GM19397 (cell line): ENCODE results near the gene CT45A5.
"Not testable (repeated sequence)": the region's sequence is repeated elsewhere in the genome, so short reads cannot be mapped to it uniquely, and the experiment has no call there.

Source experiments
- ATAC-seq: cut with Tn5 transposase; IDR thresholded peaks from one replicate; pipeline ENCODE4 v1.9.1; 2021; ENCODE audit warnings: mild to moderate bottlenecking, moderate library complexity; ENCODE audit not compliant: unreplicated experiment

Gene CT45A5, protein sequence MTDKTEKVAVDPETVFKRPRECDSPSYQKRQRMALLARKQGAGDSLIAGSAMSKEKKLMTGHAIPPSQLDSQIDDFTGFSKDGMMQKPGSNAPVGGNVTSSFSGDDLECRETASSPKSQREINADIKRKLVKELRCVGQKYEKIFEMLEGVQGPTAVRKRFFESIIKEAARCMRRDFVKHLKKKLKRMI

DNA sequence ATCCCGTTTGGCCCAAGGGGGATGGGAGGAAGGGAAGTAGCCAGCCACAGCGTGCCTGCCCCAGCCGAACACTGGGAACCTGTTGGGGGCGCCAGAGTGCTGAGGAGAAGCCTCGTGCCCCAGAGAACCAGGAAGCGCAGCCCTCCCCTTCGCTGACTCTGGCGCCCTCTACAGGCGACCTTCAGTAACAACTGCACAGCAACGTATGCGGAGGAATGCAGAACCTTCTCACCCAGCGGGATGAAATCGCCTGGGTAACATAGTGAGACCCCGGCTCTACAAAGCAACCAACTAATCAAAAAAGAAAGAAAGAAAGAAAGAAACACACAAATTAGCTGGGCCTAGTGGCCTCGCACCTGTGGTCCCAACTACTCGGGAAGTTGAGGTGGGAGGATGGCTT, at the start of gene CT45A5:
Gene CT45A5 (minus strand): TSS at position 101 of the 400 bp plus-strand sequence. CDS start 3,774 bp downstream, outside the sequence.
- ATAC-seq = not testable (repeated sequence)

DNA sequence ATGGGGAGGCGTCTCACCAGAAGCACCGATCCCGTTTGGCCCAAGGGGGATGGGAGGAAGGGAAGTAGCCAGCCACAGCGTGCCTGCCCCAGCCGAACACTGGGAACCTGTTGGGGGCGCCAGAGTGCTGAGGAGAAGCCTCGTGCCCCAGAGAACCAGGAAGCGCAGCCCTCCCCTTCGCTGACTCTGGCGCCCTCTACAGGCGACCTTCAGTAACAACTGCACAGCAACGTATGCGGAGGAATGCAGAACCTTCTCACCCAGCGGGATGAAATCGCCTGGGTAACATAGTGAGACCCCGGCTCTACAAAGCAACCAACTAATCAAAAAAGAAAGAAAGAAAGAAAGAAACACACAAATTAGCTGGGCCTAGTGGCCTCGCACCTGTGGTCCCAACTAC, 34.6 kb upstream of the CT45A5 start, which contains the start of gene CT45A2:
Gene CT45A2 (minus strand): TSS at position 101 of the 400 bp plus-strand sequence. CDS start 3,747 bp downstream, outside the sequence.
- ATAC-seq = not testable (repeated sequence)

DNA sequence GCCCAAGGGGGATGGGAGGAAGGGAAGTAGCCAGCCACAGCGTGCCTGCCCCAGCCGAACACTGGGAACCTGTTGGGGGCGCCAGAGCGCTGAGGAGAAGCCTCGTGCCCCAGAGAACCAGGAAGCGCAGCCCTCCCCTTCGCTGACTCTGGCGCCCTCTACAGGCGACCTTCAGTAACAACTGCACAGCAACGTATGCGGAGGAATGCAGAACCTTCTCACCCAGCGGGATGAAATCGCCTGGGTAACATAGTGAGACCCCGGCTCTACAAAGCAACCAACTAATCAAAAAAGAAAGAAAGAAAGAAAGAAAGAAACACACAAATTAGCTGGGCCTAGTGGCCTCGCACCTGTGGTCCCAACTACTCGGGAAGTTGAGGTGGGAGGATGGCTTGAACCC, 17.4 kb upstream of the CT45A5 start, which contains the start of gene CT45A6:
Gene CT45A6 (minus strand): TSS at position 101 of the 400 bp plus-strand sequence. CDS start 3,794 bp downstream, outside the sequence.
- ATAC-seq = not testable (repeated sequence)

DNA sequence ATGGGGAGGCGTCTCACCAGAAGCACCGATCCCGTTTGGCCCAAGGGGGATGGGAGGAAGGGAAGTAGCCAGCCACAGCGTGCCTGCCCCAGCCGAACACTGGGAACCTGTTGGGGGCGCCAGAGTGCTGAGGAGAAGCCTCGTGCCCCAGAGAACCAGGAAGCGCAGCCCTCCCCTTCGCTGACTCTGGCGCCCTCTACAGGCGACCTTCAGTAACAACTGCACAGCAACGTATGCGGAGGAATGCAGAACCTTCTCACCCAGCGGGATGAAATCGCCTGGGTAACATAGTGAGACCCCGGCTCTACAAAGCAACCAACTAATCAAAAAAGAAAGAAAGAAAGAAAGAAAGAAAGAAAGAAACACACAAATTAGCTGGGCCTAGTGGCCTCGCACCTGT, 17.2 kb downstream of the CT45A5 start, which contains the start of gene CT45A3:
Gene CT45A3 (minus strand): TSS at position 101 of the 400 bp plus-strand sequence. CDS start 3,747 bp downstream, outside the sequence.
- not testable (repeated sequence) for ATAC-seq

DNA sequence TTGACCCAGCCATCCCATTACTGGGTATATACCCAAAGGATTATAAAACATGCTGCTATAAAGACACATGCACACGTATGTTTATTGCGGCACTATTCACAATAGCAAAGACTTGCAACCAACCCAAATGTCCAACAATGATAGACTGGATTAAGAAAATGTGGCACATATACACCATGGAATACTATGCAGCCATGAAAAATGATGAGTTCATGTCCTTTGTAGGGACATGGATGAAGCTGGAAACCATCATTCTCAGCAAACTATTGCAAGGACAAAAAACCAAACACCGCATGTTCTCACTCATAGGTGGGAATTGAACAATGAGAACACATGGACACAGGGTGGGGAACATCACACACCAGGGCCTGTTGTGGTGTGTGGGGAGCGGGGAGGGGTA, 40.6 kb downstream of the CT45A5 start:
- ATAC-seq = not testable (repeated sequence)

DNA sequence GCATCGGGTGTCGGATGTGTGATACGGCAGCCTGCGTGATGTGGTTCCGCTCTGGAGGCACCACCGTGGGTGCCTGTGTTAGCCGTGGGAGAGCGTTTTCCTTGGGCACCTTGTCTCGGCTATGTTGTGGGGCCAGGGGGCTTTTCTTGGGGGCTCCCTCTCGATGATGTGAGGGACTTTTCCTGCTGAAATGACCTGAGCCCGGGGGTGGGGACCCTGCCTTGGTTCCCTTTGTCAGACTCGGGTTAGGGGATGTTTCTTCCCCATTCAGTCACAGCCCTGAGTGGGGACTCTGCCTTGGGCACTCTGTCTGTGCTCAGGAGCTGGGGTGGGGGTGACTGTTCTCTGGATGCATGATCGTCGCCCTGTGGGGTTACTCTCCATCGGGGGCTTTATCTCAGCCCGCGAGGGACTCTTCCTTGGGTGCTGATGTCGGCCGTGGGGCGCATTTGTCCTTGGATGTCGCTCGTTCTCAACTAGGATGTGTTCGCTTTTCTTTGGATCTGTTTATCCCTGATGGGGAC, 44.0 kb downstream of the CT45A5 start:
- ATAC-seq = no peak

DNA sequence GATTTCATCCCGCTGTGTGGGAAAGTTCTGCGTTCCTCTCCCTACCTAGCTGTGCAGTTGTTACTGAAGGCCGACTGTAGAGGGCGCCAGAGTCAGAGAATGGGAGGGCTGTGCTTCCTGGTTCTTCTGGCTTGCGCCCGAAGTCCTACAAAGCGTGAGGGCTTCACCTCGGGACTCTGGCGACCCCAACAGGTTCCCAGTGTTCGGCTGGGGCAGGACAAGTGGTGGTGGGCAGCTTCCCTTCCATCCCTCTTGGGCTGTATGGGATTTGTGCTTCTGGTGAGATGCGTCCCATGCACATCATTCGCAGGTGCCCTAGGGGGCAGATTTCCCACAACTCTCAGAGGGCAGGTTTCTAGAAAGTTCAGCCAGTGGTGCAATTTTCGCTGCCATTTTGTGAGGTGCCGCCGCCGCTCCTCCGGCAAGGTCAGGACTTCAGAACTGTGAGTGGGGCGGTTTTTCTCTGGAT, 44.6 kb downstream of the CT45A5 start:
- no peak for ATAC-seq

DNA sequence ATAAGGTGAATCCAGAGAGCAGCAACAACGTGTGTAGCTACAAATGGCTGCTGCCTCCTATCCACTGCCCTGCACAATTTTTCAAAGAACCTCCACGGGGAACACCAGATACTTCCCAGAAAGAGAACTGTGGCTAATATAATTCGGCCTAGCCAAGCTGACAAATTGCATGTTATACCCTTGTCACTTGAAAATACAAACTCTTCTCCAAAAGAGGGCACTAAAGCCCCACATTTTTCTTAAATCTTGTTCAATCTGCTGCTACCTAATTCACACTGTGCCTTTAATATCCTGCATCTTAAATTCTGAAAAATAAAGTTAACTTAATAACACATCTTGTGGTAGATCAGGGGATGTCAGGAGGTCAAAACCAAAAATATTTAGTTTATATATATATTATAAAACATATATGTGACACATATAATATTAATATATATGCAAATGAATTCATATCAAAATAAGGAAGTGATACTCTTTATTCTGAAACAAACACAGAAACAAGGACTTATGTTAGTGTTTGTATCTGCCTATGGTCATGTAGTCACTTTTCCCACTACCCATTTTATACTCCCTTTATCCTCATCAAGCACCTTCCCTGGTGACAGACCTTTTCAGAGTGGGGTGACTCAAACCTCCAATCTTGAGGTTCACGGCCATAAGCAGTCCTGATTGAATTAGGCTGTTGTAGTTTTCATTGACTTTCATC, 47.8 kb downstream of the CT45A5 start:
- no peak for ATAC-seq

DNA sequence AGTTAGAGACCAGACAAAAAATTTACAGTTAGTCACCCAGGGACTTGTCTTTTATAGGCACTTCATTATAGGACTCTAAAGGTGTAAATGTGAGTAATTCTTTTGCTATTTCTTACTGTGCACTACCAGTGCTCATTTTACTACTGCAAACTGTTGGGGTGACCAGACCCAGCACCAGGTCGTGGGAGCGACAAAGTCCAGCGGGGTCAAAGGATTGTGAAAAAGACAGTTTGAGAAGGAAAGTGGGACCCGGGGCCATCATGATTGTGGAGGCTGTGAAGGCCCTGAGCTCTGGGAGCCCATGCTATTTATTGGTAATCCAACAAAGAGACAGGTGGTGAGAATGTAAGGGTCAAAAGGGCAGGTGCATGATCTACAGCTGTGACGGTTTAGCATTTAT, 50.6 kb downstream of the CT45A5 start:
- not testable (repeated sequence) for ATAC-seq
